ENCODE data around the gene THADA. TPM values are rescaled to one million over a fixed set of nuclear protein-coding genes. Genes with fewer than 3 reads are reported as not detected.

THADA gene
- total RNA-seq, 2 experiments from 2014 or later: 31.2 to 32.3 TPM

DNA sequence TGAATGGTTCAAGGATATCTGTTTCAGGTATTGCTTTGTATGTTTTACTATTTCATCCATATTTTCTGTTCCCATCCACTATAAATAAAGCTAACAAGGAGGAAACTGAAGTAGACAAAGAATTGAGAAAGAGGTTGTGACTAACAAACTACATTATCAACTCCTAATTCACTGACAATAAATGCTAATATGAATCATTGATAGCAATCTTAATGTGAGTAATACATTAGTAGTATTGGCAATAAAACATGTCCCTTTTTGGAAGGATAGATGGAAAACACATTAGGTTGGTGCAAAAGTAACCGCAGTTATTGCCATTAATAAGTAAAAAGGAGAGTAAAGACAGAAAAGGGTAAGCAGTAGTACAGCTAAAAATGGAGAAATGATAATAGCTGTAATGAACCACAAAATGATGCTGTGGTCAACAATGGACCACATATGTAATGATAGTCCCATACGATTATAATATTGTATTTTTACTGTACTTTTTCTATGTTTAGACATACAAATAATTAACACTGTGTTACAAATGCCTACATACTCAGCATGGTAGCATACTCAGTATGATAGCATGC, 104.7 kb downstream of the THADA start:
- Histone ChIP-seq H3K27ac (ENCODE audit: low read depth, low read length, poor library complexity, severe bottlenecking) (no peak overlapping the region), H3K9me2 (ENCODE audit: insufficient read depth, low read length) (no peaks in the 10 kb centered on the region), H2AFZ (ENCODE audit: low read length) (no peak overlapping the region), H3K9me3 (ENCODE audit: low read length) (no peaks in the 10 kb centered on the region), H4K20me1 (ENCODE audit: insufficient read depth, low read length) (no peaks in the 10 kb centered on the region), H3K79me2 (ENCODE audit: insufficient read depth, low read depth, low read length) (no peaks in the 10 kb centered on the region), H3K4me1 (ENCODE audit: insufficient read depth, low read length, poor library complexity, severe bottlenecking) (no peaks in the 10 kb centered on the region), H3K36me3 (ENCODE audit: insufficient read depth, low read length) (peaks cover 6% of the 10 kb centered on the region; the same call in 1 of the 2 replicates), H3K4me2 (ENCODE audit: low read length) (no peak overlapping the region), H3K4me3 (ENCODE audit: low read depth, low read length, poor library complexity, severe bottlenecking) (no peak overlapping the region)
- POLR2A ChIA-PET: interaction anchor here (0.6 kb wide), 1 partner anchor 243 kb away, joined by 5 read pairs; no protein-coding TSS in a partner anchor
- BruUV-seq (replicated peaks): no TSS peak
- CTCF ChIA-PET (ENCODE audit: unreplicated experiment): no interaction called here
- no peak for TF ChIP-seq EZH2phosphoT487 (IDR thresholded peaks at IDR 0.05; ENCODE audit: borderline replicate concordance, low read depth, low read length)
- TF ChIP-seq, protein P1, sequence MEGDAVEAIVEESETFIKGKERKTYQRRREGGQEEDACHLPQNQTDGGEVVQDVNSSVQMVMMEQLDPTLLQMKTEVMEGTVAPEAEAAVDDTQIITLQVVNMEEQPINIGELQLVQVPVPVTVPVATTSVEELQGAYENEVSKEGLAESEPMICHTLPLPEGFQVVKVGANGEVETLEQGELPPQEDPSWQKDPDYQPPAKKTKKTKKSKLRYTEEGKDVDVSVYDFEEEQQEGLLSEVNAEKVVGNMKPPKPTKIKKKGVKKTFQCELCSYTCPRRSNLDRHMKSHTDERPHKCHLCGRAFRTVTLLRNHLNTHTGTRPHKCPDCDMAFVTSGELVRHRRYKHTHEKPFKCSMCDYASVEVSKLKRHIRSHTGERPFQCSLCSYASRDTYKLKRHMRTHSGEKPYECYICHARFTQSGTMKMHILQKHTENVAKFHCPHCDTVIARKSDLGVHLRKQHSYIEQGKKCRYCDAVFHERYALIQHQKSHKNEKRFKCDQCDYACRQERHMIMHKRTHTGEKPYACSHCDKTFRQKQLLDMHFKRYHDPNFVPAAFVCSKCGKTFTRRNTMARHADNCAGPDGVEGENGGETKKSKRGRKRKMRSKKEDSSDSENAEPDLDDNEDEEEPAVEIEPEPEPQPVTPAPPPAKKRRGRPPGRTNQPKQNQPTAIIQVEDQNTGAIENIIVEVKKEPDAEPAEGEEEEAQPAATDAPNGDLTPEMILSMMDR (conservative IDR thresholded peaks at IDR 0.05; ENCODE audit: low read length): no peak
- intact Hi-C loops (cut with micrococcal nuclease; ENCODE audit: unreplicated experiment): loop anchor here (5.0 kb wide), 1 partner anchor 51 kb away; no protein-coding TSS in a partner anchor
- DNase-seq (ENCODE audit: low spot score): no peak

DNA sequence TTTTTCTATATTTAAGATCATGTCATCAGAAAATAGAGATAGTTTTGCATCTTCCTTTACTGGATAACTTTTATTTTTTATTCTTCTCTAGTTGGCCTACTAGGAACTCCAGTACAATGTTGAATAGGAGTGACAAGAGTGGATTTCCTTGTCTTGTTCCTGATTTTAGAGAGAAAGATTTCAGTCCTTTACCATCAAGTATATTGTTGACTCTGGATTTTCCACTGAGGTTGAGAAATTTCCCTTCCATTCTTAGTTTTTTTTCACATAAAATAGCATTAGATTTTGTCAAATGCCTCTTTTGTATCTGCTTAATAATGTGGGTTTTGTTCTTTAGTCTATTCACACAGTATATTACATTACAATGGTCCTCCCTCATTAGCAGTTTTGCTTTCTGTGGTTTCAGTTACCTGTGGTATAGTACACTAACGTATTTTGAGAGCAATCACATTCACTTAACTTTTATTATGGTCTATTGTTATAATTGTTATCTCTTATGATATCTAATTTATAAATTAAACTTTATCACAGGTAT, 105.5 kb downstream of the THADA start:
- H3K4me3 ChIP-seq (ENCODE audit: low read depth, low read length, poor library complexity, severe bottlenecking): no peak overlapping the region
- H3K36me3 ChIP-seq (ENCODE audit: insufficient read depth, low read length): 0 out of 2 replicates have a peak, but pooled peaks cover under 1% of the 10 kb centered on the region
- no peaks in the 10 kb centered on the region for H3K9me2 ChIP-seq (ENCODE audit: insufficient read depth, low read length)
- H4K20me1 ChIP-seq (ENCODE audit: insufficient read depth, low read length): no peaks in the 10 kb centered on the region
- H3K4me2 ChIP-seq (ENCODE audit: low read length): no peak overlapping the region
- ChIA-PET CTCF (ENCODE audit: unreplicated experiment) (no interaction called here), POLR2A (interaction anchor here (0.6 to 0.7 kb wide), 2 partner anchors 261 to 457 kb away, joined by 3 to 4 read pairs; no protein-coding TSS in a partner anchor)
- H3K79me2 ChIP-seq (ENCODE audit: insufficient read depth, low read depth, low read length): no peaks in the 10 kb centered on the region
- BruUV-seq (replicated peaks): no TSS peak
- no peaks in the 10 kb centered on the region for H3K9me3 ChIP-seq (ENCODE audit: low read length)
- H2AFZ ChIP-seq (ENCODE audit: low read length): no peak overlapping the region
- DNase-seq (ENCODE audit: low spot score): no peak
- H3K4me1 ChIP-seq (ENCODE audit: insufficient read depth, low read length, poor library complexity, severe bottlenecking): no peaks in the 10 kb centered on the region
- H3K27ac ChIP-seq (ENCODE audit: low read depth, low read length, poor library complexity, severe bottlenecking): no peak overlapping the region
- TF ChIP-seq, protein P1 (conservative IDR thresholded peaks at IDR 0.05; ENCODE audit: low read length): no peak
- no peak for TF ChIP-seq EZH2phosphoT487 (IDR thresholded peaks at IDR 0.05; ENCODE audit: borderline replicate concordance, low read depth, low read length)
- intact Hi-C loops (cut with micrococcal nuclease; ENCODE audit: unreplicated experiment): loop anchor here (5.0 kb wide), 1 partner anchor 52 kb away; no protein-coding TSS in a partner anchor

DNA sequence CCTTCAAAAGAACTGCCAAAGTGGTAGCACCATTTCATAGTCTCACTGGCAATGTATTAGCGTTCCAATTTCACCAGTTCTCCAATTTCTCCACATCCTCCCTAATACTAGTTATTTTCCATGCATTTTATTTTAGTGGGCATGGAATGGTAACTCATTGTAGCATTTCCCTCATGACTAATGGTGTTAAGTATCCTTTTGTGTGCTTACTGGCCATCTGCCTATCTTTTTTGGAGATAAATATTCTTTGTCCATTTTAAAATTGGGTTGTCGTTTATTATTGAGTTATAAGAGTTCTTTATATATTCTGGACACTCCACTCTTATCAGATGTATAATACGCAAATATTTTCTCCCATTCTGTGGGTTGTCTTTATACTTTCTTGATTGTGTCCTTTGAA, 107.1 kb downstream of the THADA start:
- Histone ChIP-seq H2AFZ (ENCODE audit: low read length) (no peak overlapping the region), H3K4me3 (ENCODE audit: low read depth, low read length, poor library complexity, severe bottlenecking) (no peak overlapping the region), H3K4me2 (ENCODE audit: low read length) (no peak overlapping the region), H3K36me3 (ENCODE audit: insufficient read depth, low read length) (no peaks in the 10 kb centered on the region), H3K9me3 (ENCODE audit: low read length) (no peaks in the 10 kb centered on the region), H4K20me1 (ENCODE audit: insufficient read depth, low read length) (no peaks in the 10 kb centered on the region), H3K79me2 (ENCODE audit: insufficient read depth, low read depth, low read length) (no peaks in the 10 kb centered on the region), H3K9me2 (ENCODE audit: insufficient read depth, low read length) (no peaks in the 10 kb centered on the region), H3K4me1 (ENCODE audit: insufficient read depth, low read length, poor library complexity, severe bottlenecking) (no peaks in the 10 kb centered on the region), H3K27ac (ENCODE audit: low read depth, low read length, poor library complexity, severe bottlenecking) (no peak overlapping the region)
- BruUV-seq (replicated peaks): no TSS peak
- no peak for TF ChIP-seq EZH2phosphoT487 (IDR thresholded peaks at IDR 0.05; ENCODE audit: borderline replicate concordance, low read depth, low read length)
- TF ChIP-seq, protein P1 (conservative IDR thresholded peaks at IDR 0.05; ENCODE audit: low read length): no peak
- ChIA-PET POLR2A (no interaction called here), CTCF (ENCODE audit: unreplicated experiment) (no interaction called here)
- DNase-seq (ENCODE audit: low spot score): no peak
- intact Hi-C loops (cut with micrococcal nuclease; ENCODE audit: unreplicated experiment): no loop called here

Measured in OCI-LY7 (cell line).